B cell (primary cell): Measurements from ENCODE around the gene TUBA1C. TPM values are rescaled to one million over a fixed set of nuclear protein-coding genes. Genes with fewer than 3 reads are reported as not detected.
"Not testable (repeated sequence)": the region's sequence is repeated elsewhere in the genome, so short reads cannot be mapped to it uniquely, and the experiment has no call there.

ENCODE experiments used
- ATAC-seq: fragments of 200-7000 bp; cut with Tn5 transposase; one replicate; pipeline ENCODE4 v1.10.0; 2021; ENCODE audit warnings: low read depth, mild to moderate bottlenecking, moderate number of reproducible peaks, moderate library complexity
- CTCF ChIA-PET: fragments of 350-600 bp; sonication (Branson Sonifier 250); formaldehyde crosslinking; loops from one replicate; lab custom pipeline; 2021; ENCODE audit warnings: antibody characterized with exemption, inconsistent platforms; lab: Charles Lee
- POLR2A ChIA-PET: fragments of 350-600 bp; sonication (Branson Sonifier 250); formaldehyde crosslinking; loops from one replicate; lab custom pipeline; 2021; ENCODE audit warnings: antibody characterized with exemption; lab: Charles Lee
- DNase-seq: peaks from one replicate; pipeline ENCODE4 v3.0.0; 2013
- H2AFZ ChIP-seq: 2 replicates; pipeline ENCODE4 v1.6.1; 2012; ENCODE audit warnings: mild to moderate bottlenecking, low read depth, low read length; ENCODE audit not compliant: insufficient read depth, poor library complexity, severe bottlenecking
- H3K27ac ChIP-seq, 2 donors: 1 replicate in 1 of 2; 2 replicates in 1 of 2; pipeline ENCODE4 v1.5.1; 2012 to 2013; ENCODE audit warnings: low read length in 2 of 2, mild to moderate bottlenecking in 2 of 2, moderate library complexity in 1 of 2
- H3K27me3 ChIP-seq, 4 experiments: fragments of 200-600 bp in 1 of 4; sonication (generic) in 1 of 4; replicated peaks in 1 of 4; 1 replicate in 2 of 4; 2 replicates in 2 of 4; pipeline versions ENCODE4 v1.6.1 to v1.7.0; 2013 to 2016; ENCODE audit warnings: low read length in 3 of 4, mild to moderate bottlenecking in 2 of 4, mixed read lengths in 1 of 4, moderate library complexity in 1 of 4; ENCODE audit not compliant: insufficient read depth in 4 of 4, control insufficient read depth in 3 of 4; ENCODE audit errors: control extremely low read depth in 1 of 4
- H3K36me3 ChIP-seq, 2 experiments: replicated peaks in 1 of 2; 1 replicate in 1 of 2; 2 replicates in 1 of 2; pipeline versions ENCODE4 v1.6.1 to v1.7.1; 2013; ENCODE audit warnings: low read length in 1 of 2; ENCODE audit not compliant: insufficient read depth in 2 of 2, control insufficient read depth in 1 of 2; ENCODE audit errors: control extremely low read depth in 1 of 2, extremely low read depth in 1 of 2
- H3K4me1 ChIP-seq, 2 donors: fragments of 200-600 bp in 1 of 2; sonication (generic) in 1 of 2; 1 replicate in 1 of 2; 2 replicates in 1 of 2; pipeline versions ENCODE4 v1.5.1 to v1.6.1; 2013 to 2017; ENCODE audit warnings: low read length in 2 of 2; ENCODE audit not compliant: control insufficient read depth in 2 of 2, insufficient read depth in 2 of 2
- H3K4me2 ChIP-seq: replicated peaks from 2 replicates; pipeline ENCODE3; 2012; ENCODE audit warnings: mild to moderate bottlenecking, low read depth, low read length; ENCODE audit not compliant: poor library complexity, severe bottlenecking
- H3K4me3 ChIP-seq, 5 experiments: fragments of 200-600 bp in 1 of 5; sonication (generic) in 1 of 5; 1 replicate in 3 of 5; 2 replicates in 2 of 5; pipeline versions ENCODE4 v1.5.1 to v1.7.0; 2011 to 2016; ENCODE audit warnings: low read length in 4 of 5, mild to moderate bottlenecking in 4 of 5, low read depth in 2 of 5, control low read depth in 1 of 5, moderate library complexity in 1 of 5; ENCODE audit not compliant: insufficient read depth in 1 of 5; ENCODE audit errors: control extremely low read depth in 1 of 5, extremely low read depth in 1 of 5
- H3K79me2 ChIP-seq: fragments of 200-600 bp; sonication (generic); one replicate; pipeline ENCODE4 v1.6.0; 2016; ENCODE audit warnings: low read length; ENCODE audit not compliant: control insufficient read depth, insufficient read depth
- H3K9ac ChIP-seq: fragments of 200-600 bp; sonication (generic); 2 replicates; pipeline ENCODE4 v1.6.1; 2017; ENCODE audit warnings: mild to moderate bottlenecking, low read length, moderate library complexity
- H3K9me3 ChIP-seq, 3 donors: one replicate each; pipeline versions ENCODE4 v1.6.1 to v1.7.1; 2013; ENCODE audit warnings: low read length in 2 of 3; ENCODE audit not compliant: control insufficient read depth in 2 of 3, insufficient read depth in 1 of 3; ENCODE audit errors: control extremely low read depth in 1 of 3
- H4K20me1 ChIP-seq: 2 replicates; pipeline ENCODE4 v1.6.0; 2012; ENCODE audit warnings: mild to moderate bottlenecking, low read length; ENCODE audit not compliant: insufficient read depth, control insufficient read depth, poor library complexity, severe bottlenecking
- H3K27ac Mint-ChIP-seq: one replicate; pipeline ENCODE4 v1.8.0; 2021; ENCODE audit warnings: mixed read lengths
- H3K27me3 Mint-ChIP-seq: one replicate; pipeline ENCODE4 v1.8.0; 2021; ENCODE audit warnings: mixed read lengths
- H3K4me1 Mint-ChIP-seq: one replicate; pipeline ENCODE4 v1.8.0; 2021; ENCODE audit warnings: mixed read lengths
- H3K4me3 Mint-ChIP-seq: one replicate; pipeline ENCODE4 v1.8.0; 2021; ENCODE audit warnings: mixed read lengths
- H3K9me3 Mint-ChIP-seq: one replicate; pipeline ENCODE4 v1.8.0; 2022; ENCODE audit warnings: mixed read lengths; ENCODE audit not compliant: insufficient read depth
- CTCF ChIP-seq: fragments of 200-600 bp; IDR thresholded peaks from one replicate; pipeline ENCODE4 v1.8.0; 2022; ENCODE audit warnings: antibody characterized with exemption, mild to moderate bottlenecking
- EZH2 ChIP-seq: IDR thresholded peaks from 2 replicates; pipeline ENCODE4 v1.6.1; 2012; ENCODE audit warnings: borderline replicate concordance, low read depth, mild to moderate bottlenecking, moderate library complexity, low read length; ENCODE audit not compliant: insufficient read depth, poor library complexity, severe bottlenecking
- WGBS: methylation state at CpG from one replicate; pipeline ENCODE4 v1.1.5; 2013; ENCODE audit warnings: missing lambda C conversion rate; ENCODE audit not compliant: insufficient coverage; 5-methylcytosine and 5-hydroxymethylcytosine counted together
- intact Hi-C: fragments of 100-400 bp; cut with micrococcal nuclease; formaldehyde crosslinking; loops from one replicate; pipeline ENCODE4 v1.10.0; 2022
- polyA plus RNA-seq: library from polyadenylated mRNA; depleted of rRNA; stranded (reverse); fragments of >200 nt; gene quantifications from 2 replicates; pipeline ENCODE4 v1.2.3, GENCODE V29; 2012
- total RNA-seq, 2 donors: library from RNA; stranded (reverse); fragments of 120-200 nt in 1 of 2; gene quantifications; 1 replicate in 1 of 2; 2 replicates in 1 of 2; pipeline versions ENCODE4 v1.2.3 to v1.2.4, GENCODE V29; 2013 to 2022

Gene TUBA1C
- total and polyA plus RNA-seq, 2 donors (not counting 1 experiment from before 2014, with no cell fraction given) = 34.9 to 121 TPM

GRCh38 chr12:49279706-49280159 lies 14.9 kb downstream of the TUBA1C start:
- H2AFZ ChIP-seq = no peak overlapping the region
- 91% methylated on average over 5 of the region's 7 CpGs for WGBS
- CTCF ChIA-PET = interaction anchor here (1.0 to 2.1 kb wide), 5 partner anchors 9 to 78 kb away, joined by 3 to 8 read pairs (median 3); no protein-coding TSS in a partner anchor
- POLR2A ChIA-PET = no interaction called here
- H3K27me3 Mint-ChIP-seq = peaks cover 7% of the 10 kb centered on the region
- H3K4me2 ChIP-seq = no peak overlapping the region
- H4K20me1 ChIP-seq = no peaks in the 10 kb centered on the region
- H3K9me3 Mint-ChIP-seq = no peaks in the 10 kb centered on the region
- H3K4me1 Mint-ChIP-seq = no peaks in the 10 kb centered on the region
- no peak overlapping the region for H3K9ac ChIP-seq
- H3K4me3 ChIP-seq = no peak overlapping the region
- H3K4me3 Mint-ChIP-seq = no peak overlapping the region
- no peak for TF ChIP-seq CTCF
- no peak for TF ChIP-seq EZH2
- H3K4me1 ChIP-seq = no peaks in the 10 kb centered on the region
- no peak overlapping the region for H3K27ac ChIP-seq
- H3K27ac Mint-ChIP-seq = no peak overlapping the region
- H3K27me3 ChIP-seq = peaks cover 0 to 14% (median 1%) of the 10 kb centered on the region in 4 experiments
- intact Hi-C loops = no loop called here
- no peaks in the 10 kb centered on the region for H3K79me2 ChIP-seq
- DNase-seq = no peak
- no peaks in the 10 kb centered on the region for H3K9me3 ChIP-seq
- H3K36me3 ChIP-seq = peaks cover 0 to 2% of the 10 kb centered on the region in 2 experiments
- no peak for ATAC-seq

- ATAC-seq, H3K79me2 ChIP-seq, H3K27me3 Mint-ChIP-seq, H3K9ac ChIP-seq, H3K4me2 ChIP-seq, H3K9me3 ChIP-seq, H3K4me1 ChIP-seq, H4K20me1 ChIP-seq, H3K9me3 Mint-ChIP-seq, H2AFZ ChIP-seq, H3K27ac ChIP-seq, H3K36me3 ChIP-seq, H3K4me1 Mint-ChIP-seq, POLR2A ChIA-PET, H3K27ac Mint-ChIP-seq, H3K4me3 Mint-ChIP-seq, DNase-seq, H3K4me3 ChIP-seq, intact Hi-C loops: not testable (repeated sequence)
- 71% methylated on average over 1 of the region's 6 CpGs for WGBS
- CTCF ChIA-PET = interaction anchor here (1.0 to 2.1 kb wide), 3 partner anchors 8 to 78 kb away, joined by 3 to 8 read pairs (median 3); no protein-coding TSS in a partner anchor
- peaks cover 0 to 15% (median 1%) of the 10 kb centered on the region in 4 experiments for H3K27me3 ChIP-seq
Measured at GRCh38 chr12:49280545-49280944, 15.7 kb downstream of the TUBA1C start.
